Measurements from ENCODE around the gene OXCT2.
A peak's percentile ranks its signal among the peaks of the same experiment; 100 is the strongest.
"Not testable (repeated sequence)": the region's sequence is repeated elsewhere in the genome, so short reads cannot be mapped to it uniquely, and the experiment has no call there.

Gene OXCT2

DNA sequence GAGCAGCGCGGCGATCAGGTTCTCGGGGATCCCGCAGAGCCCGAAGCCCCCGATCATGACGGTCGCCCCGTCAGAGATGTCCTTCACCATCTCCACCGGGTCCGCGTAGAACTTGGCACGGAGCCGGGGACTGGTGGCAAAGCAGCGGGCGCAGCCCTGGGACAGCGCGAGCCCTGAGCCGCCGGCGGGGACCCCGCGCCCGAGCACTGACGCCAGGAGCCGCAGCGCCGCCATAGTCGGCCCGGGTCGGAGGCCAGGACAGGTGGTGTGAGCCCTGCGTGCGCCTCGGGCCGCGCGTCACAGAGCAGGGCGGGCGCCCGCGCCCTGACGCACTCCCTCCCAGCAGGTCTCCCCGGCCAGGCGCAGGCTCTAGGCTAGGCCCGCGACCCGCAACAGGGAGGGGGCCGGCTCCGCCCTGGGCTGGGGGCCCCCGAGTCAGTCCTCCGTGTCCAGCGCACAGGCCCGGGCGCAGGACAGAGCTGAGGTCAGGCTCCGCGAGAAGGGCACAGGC lies at the start of gene OXCT2:
Gene OXCT2 (minus strand): TSS at position 327 of the 511 bp plus-strand sequence. CDS start 93 bp downstream, at position 234.
- DNase-seq: not testable (repeated sequence)

DNA sequence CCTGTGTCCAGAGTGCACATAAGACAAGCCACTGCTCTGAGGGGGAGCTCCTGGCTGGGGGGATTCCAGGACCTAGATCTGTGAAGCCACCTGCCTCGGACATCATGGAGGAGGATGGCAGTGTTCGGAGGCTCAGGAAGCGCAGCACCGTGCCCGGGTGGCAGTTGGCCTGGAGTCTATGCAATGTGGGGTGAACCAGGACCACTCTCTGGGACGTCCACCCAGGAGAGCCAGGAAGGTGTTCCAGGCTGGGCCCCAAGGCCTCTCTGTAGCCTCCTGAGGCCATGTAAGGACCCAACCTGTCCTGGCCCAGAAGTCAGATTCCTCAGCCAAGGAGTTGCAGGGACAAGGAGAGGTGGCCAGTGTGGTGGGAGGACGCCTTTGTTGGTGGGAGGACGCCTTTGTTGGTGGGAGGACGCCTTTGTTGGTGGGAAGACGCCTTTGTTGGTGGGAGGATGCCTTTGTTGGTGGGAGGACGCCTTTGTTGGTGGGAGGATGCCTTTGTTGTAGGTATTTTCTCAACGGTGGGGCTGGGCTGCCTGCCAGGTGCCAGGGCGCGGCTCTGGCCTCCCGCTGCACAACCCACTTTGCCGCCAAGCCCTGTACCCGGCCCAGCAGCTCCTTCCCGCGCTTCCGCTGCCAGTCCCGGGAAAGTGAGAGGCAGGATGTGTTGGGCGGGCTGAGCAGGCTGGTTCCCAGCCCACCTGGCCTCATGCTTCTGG lies 48.1 kb upstream of the OXCT2 start:
- no peak for DNase-seq

- DNase-seq: no peak
These were observed 47.3 kb upstream of the OXCT2 start for GRCh38 chr1:39818482-39818881.

DNA sequence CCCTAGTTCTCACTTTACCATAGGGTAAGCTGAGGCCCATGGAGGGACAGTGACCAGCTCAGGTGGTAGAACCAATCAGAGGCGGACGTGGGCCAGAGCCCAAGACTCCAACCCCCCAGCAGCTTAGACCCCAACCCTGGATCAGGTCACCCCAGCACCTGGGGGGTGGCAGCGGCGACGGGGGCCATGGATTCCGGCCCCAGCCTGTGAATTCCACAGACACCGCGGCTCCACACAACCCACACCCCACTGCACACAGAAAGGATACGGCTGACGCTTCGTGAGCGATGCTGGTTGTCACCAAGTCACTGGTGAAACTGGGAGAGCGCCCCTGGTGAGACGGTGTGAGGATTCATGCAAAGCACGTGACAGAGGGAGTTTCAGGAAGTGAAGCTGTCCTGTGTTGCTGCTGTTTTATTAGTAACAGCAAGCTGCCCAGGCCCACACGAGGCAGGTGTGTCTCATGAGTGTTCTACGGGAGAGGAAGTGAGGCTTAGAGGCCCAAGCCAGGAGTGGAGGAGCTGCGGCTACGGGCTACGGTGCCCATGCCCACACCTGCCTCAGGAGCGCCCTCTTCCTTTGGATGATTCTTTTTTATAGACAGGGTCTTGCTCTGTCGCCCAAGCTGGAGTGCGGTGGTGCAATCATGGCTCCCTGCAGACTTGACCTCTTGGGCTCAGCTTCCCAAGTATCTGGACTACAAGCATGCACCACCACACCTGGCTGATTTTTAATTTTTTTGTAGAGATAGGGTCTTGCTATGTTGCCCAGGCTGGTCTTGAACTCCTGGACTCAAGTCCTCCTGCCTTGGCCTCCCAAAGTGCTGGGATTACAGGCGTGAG lies 46.2 kb upstream of the OXCT2 start:
- not testable (repeated sequence) for DNase-seq

DNA sequence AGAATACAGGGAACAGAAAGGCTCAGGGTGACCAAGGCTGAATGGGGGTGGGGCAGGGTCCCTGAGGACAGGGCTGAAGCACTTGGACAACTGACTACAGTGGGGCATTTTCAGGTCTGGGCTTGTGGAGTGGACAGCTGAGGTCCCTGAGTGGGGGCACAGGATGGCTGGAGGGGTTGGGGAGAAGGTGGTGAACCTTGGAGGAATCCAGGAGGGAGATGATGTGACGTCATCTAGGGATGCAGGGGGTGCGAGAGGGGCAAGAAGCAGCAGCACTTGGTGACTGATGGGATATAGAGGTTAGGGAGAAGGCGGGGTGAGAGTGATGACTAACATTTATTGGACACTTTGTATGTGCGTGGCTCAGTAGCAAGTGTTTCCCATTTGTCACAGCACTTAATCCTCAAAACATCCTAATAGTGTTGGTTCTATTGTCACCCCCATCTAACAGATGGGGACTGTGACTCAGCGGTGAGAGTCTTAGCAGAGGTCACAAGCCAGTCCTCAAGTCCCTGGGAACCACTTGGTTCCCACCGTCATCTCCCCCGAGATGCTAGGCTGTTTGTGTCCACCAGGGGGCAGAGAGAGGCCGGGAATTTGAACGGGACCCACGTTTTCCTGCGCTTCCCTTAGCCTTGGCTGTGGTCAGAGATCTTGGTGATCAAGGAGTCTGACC lies 45.4 kb upstream of the OXCT2 start:
- DNase-seq: no peak

- DNase-seq: no peak
These were observed 41.8 kb upstream of the OXCT2 start for GRCh38 chr1:39812913-39813312.

- DNase-seq: no peak
These were observed 37.8 kb upstream of the OXCT2 start for GRCh38 chr1:39808784-39809517.

- DNase-seq: no peak
These were observed 34.2 kb upstream of the OXCT2 start for GRCh38 chr1:39805385-39805784.

GRCh38 chr1:39802496-39803260 lies 31.5 kb upstream of the OXCT2 start:
- no peak for DNase-seq

GRCh38 chr1:39800471-39800835 lies 29.3 kb upstream of the OXCT2 start:
- DNase-seq: no peak

- peak; percentile 99 for DNase-seq
These were observed 28.8 kb upstream of the OXCT2 start for GRCh38 chr1:39799770-39800470.

DNA sequence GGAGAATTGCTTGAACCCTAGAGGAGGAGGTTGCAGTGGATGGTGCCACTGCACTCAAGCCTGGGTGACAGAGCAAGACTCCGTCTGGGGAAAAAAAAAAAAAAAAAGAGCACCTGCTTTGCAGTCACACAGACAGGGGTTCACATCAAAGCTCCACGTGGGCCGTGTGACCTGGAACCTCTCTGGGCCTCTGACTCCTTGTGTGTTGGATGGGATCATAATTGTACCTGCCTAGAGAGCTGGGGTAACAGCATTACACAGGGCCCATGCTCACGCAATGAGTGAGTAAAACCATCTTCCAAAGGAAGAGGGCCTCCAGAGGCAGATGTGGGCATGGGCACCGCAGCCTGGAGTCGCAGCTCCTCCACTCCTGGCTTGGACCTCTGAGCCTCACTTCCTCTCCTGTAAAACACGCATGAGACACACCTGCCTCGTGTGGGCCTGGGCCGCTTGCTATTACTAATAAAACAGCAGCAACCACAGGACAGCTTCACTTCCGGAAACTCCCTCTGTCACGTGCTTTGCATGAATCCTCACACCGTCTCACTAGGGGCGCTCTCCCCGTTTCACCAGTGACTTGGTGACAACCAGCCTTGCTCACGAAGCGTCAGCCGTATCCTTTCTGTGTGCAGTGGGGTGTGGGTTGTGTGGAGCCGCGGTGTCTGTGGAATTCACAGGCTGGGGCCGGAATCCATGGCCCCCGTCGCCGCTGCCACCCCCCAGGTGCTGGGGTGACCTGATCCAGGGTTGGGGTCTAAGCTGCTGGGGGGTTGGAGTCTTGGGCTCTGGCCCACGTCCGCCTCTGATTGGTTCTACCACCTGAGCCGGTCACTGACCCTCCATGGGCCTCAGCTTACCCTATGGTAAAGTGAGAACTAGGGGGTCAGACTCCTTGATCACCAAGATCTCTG lies 28.0 kb upstream of the OXCT2 start:
- peak; percentile 98 for DNase-seq

DNA sequence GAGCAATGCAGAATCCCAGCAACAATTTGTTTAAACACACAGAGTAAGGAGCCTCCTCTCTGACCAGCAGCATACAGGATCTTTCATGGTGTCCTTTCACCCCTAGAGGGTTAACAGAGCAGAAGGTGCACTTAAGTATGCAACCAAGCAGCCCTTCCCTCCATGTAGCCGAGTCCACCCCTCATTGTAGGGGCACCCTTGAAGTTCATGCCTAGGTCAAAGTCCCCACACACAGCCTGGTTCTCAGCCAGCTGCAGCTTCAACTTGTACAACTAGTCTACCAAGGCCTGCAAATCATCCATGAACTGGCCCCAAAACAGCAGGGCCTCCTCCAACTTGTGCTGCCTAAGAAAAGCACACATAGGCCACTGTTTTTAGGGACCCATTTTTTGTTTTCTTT lies 24.5 kb upstream of the OXCT2 start:
- no peak for DNase-seq

GRCh38 chr1:39791838-39792237 lies 20.7 kb upstream of the OXCT2 start:
- DNase-seq: no peak

DNA sequence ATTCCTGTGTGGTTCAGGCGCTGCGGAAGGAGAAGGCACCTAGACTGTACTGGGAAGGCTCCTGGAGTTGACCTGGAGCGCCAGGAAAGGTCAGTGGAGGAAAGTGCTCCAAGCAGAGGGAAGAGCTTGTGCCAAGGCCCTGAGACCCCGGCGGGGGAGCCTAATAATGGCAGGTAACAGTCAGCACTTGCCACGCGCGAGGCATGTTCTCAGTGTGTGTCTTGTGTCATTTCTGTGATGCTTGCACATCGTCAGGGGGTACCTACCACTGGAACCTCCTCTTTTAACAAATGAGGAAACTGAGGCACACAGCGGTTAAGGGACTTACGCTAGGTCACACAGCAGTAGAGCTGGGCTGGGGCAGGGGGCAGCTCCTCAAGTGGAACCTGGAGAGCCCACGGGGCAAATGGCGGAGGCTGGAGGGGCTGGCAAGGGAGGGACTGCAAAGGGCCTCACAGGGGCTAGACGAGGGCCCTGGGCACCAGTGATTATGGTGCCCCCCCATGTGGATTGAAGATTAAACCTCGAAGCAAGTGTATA lies 18.5 kb upstream of the OXCT2 start:
- no peak for DNase-seq

GRCh38 chr1:39788758-39789570 lies 17.8 kb upstream of the OXCT2 start, which contains the start of gene BMP8B:
BMP8B (minus strand) TSS chr1:39788865; CDS start chr1:39788485, 380 bp downstream.
- DNase-seq: peak; percentile 97

- no peak for DNase-seq
These were observed 17.2 kb upstream of the OXCT2 start for GRCh38 chr1:39788426-39788757.

- DNase-seq: not testable (repeated sequence)
These were observed 16.8 kb upstream of the OXCT2 start for GRCh38 chr1:39787964-39788363.

GRCh38 chr1:39787468-39787867 lies 16.3 kb upstream of the OXCT2 start:
- DNase-seq: no peak
